ENCODE measurements around the gene SCN4B.

SCN4B gene

GRCh38 chr11:118099838-118100556 lies 52.6 kb downstream of the SCN4B start:
- no peak for DNase-seq (ENCODE audit: low spot score)

DNA sequence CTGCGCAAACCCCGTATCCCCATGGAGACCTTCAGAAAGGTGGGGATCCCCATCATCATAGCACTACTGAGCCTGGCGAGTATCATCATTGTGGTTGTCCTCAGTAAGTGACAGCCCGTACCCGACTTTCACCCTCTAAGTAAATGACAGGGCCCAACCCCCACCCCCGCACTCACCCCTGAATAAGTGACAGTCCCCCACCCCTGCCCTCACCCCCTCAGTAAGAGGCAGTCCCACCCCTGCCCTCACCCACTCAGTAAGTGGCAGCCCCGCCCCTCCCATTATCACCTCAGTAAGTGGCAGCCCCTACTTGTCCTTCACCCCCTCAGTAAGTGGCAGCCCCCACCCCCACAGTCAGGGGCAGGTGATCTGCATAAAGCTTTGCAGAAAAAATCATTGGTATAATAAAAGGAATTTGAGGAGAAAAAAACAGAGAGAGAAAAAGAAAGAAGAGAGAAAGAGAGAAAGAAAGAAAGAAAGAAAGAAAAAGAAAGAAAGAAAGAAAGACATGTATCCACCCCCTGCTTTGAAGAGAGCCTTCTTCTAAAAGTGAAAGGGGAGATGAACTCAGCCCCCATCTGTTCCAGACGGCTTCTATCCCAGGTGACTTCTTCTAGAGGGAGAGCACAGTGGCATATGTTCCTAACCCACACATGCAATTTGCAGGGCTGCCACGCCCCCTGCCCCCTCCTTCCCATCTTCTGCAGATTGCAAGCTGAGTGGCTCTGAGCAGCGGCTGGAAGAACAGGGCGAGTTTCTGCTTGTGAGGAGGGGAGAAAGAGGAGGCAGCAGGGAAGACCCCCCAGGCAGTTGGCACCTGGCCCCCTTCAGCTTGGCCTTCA lies 53.4 kb downstream of the SCN4B start:
- DNase-seq (ENCODE audit: low spot score): peak; percentile 85

- no peak for DNase-seq (ENCODE audit: low spot score)
Measured at GRCh38 chr11:118095967-118096367, 56.7 kb downstream of the SCN4B start.

DNA sequence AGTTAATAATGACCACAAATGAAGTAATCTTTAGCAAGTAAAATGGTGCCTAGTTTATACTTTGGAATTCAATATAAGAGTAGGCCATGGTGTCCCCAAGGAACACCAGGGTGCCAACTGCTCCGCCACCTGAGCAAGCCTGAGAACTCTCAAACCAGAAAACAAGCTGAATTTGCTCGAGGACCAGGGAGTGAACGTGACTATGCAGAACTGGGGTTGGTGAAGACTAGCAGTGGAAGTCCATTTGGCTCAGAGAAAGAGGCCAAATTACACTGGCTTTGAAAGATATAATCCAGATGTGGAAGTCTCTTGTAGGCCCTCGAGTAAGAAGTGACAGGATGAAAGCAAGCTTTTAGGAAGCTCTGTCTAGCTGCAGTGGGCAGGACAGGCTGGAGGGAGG lies 57.1 kb downstream of the SCN4B start:
- no peak for DNase-seq (ENCODE audit: low spot score)

DNA sequence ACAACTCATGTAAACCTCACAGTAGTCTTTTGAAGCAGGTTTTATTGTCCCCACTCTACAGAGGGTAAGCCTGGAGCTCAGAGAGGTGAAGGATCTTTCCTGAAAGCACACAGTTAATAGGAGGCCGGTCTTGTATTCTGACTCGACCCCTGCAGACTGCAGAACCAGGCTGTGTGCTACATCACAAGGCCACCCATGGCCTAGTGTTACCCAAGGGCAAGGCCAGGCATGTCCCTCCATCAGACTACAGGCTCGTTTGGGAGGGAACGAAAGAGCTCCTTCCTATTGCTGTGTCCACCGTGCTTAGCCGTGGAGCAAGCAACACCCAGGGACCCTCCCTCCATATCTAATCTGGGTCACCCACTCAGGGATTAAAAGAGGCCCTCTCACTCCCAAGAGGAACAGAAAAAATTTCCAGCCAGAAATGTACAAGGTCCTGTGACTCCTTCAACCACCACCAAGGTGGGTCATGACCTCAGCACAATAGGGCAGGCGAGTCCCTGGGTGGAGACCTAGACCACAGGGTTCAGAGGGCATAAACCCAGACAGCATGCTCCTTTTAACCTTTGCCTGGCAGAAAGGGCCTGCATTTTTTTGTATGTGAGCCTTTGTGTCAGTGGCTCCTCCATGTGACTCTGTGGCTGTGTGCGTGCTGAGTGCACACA lies 59.6 kb downstream of the SCN4B start:
- no peak for DNase-seq (ENCODE audit: low spot score)

DNA sequence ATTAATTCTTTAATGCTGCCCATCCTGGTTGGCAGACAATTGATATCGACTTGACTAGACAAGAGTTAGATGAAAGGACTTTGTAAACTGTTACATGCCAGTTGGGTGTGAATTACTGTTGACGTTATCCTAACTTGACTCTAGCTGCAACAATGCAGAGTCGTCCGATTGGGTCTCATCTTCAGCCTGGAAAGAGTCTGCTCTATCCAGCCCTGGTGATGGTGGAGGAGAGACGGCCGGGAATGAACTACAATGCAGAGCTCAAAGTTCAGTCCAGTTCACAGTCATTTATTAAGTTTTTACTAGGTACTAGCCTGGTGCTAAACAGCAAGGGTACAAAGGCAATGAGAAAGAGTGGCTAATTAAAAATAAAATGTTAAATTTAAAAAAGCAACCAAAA lies 60.9 kb downstream of the SCN4B start:
- DNase-seq (ENCODE audit: low spot score): no peak

DNA sequence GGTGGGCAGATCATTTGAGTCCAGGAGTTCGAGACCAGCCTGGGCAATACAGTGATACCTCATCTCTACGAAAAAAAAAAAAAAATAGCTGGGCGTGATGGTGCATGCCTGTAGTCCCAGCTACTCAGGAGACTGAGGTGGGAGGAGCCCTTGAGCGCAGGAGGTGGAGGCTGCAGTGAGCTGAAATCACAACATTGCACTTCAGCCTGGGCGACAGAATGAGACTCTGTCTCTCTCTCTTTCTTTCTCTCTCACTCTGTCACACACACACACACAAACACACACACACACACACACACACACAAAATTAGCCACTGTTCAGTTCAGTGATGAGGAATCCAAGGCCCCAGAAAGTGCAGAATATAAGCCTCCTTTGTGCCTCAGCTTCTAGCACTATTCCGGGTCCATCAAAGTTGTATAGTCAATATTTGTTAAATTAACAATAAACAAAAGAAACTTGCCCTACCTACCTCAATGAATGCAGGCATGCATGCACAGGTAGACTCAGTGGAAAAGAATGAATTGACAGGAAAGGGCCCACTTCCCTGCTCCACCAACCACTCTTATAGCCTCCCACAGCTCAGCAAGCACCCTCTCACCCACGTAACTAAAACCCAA lies 62.0 kb downstream of the SCN4B start:
- no peak for DNase-seq (ENCODE audit: low spot score)

DNA sequence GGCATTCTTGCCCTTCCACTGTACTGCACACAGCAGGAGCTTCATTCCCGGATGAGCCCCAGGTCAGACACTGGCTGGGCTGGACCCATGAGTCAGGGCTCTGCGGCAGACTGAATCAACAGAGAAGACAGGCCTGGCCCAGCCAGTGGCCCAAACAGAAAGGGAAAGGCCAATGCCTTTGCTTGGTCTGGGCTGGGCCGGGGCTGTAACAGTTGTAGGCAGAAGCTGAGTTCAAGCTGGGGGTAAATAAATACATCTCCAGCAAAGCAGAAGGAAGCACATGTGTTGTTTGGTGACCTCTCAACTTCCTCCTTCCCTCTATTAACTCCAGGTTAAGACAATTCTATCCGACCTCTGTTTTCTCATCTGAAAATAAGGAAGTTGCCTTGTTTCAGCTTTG lies 64.1 kb downstream of the SCN4B start:
- DNase-seq (ENCODE audit: low spot score): no peak

- DNase-seq (ENCODE audit: low spot score): no peak
Measured at GRCh38 chr11:118087931-118088330, 64.7 kb downstream of the SCN4B start.

DNA sequence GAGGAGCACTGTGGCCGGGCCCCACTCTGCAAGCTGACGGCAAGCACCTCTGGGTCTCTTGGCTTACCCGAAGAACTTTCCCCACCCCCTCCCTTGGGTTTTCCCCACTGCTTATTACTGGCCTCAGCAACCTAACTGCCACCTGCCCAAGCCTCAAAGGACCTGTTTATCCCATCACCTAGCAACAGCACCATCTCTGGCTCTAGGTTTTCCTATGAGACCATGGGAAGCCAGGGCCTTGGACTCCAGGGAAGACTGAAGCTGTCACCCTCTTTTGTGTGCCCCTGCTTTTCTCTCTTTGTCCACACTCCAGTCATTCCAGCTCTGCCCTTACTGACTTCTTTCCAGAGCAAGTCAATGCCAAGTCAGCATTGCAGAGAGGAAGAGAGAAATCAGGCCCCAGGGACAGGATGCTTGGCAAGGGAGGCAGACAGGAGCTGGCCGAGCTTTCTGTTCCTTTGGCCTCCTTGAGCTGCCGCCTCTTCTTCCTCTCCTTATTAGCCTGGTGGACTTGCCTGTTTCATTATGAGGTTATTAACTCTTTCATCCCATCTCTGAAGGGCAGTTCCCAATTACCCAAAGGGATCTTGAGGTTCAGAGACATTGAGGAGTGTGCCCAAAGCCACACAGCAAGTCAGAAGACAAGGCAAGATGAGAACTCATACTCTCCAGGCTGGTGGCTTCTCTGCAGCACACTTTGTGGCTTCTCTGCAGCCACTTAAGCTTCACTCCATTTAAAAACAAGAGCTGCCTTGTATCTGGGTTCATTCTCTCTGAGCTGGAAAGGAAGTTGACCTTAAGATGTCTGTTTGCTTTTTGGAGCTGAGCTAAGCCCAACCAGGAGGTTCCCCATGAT lies 65.5 kb downstream of the SCN4B start, which contains the start of gene SMIM35:
TSS of gene SMIM35 (minus strand) at position 51 of the 856 bp plus-strand sequence. CDS start 206 bp downstream, outside the sequence.
- DNase-seq (ENCODE audit: low spot score): no peak

GRCh38 chr11:118084656-118085055 lies 68.0 kb downstream of the SCN4B start:
- DNase-seq (ENCODE audit: low spot score): no peak

- peak; percentile 85 for DNase-seq (ENCODE audit: low spot score)
Measured at GRCh38 chr11:118084247-118084646, 68.4 kb downstream of the SCN4B start.
